NCI-H2107 (cell line): Measurements from ENCODE around the gene DHRS12.

Source experiments
- DNase-seq: peaks from one replicate; lab custom pipeline; 2025; lab: John Stamatoyannopoulos, UW

DHRS12 gene, protein sequence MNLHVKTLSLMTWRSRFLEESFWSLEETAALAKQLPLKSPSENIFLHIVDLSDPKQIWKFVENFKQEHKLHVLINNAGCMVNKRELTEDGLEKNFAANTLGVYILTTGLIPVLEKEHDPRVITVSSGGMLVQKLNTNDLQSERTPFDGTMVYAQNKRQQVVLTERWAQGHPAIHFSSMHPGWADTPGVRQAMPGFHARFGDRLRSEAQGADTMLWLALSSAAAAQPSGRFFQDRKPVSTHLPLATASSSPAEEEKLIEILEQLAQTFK

GRCh38 chr13:51803422-51804294 lies at the start of gene DHRS12:
DHRS12 (minus strand) TSS chr13:51804163; CDS start chr13:51799659, 4,504 bp downstream.
- DNase-seq, result peak; percentile 71

GRCh38 chr13:51849145-51850101 lies 45.5 kb upstream of the DHRS12 start:
- no peak for DNase-seq

- no peak for DNase-seq
These were observed 44.7 kb upstream of the DHRS12 start for GRCh38 chr13:51848674-51849073.

DNA sequence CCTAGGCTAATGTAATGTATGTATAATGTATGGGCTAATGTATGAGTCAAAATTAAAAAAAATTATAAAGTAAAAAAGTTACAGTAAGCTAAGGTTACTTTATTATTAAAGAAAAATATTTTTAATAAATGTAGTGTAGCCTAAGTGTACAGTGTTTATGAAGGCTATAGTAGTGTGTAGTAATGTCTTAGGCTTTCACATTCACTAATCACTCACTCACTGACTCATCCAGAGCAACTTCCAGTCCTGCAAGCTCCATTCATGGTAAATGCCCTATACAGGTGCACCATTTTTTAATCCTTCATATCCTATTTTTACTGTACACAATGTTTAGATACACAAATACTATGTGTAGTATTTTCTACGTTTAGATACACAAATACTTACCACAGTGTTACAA lies 42.8 kb upstream of the DHRS12 start:
- no peak for DNase-seq

GRCh38 chr13:51845574-51846318 lies 41.8 kb upstream of the DHRS12 start:
- no peak for DNase-seq

DNA sequence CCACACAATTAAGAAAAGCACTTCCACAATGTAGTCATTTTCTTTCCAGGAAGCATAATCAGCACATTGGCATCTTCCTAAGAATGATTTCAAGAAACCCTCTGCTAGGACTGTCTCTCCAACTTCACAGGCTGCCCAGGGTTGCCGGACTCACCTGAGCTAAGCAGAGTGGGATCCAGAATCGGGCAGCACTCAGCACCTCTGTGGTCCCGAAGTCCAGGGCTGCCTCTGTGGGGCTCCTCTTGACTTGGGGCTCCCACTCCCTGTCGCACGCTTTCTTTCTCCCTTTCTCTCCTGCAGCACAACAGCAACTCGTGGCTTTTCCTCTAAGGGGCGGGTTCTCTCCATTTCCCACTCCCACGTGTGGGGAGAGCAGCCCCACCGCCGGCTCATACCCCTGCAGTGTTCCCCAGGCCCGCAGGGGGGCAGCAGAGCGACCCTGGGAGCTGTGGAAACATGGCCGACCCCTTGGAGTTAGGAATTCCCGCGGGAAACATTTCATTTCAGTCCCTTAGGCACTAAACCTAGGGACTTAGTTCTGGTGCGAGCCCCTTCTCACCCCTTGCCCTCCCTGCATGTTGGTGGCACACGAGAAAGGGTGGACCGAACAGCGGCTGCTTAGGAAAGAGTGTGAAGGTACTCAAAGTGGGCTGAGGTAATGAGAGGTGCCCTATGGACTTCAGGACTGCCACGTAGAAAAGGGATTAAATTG lies 41.1 kb upstream of the DHRS12 start, which contains the start of gene TMEM272:
TMEM272 (minus strand) TSS at position 316 of the 712 bp plus-strand sequence. CDS start 6,647 bp downstream, outside the sequence.
- peak; percentile 15 for DNase-seq

DNA sequence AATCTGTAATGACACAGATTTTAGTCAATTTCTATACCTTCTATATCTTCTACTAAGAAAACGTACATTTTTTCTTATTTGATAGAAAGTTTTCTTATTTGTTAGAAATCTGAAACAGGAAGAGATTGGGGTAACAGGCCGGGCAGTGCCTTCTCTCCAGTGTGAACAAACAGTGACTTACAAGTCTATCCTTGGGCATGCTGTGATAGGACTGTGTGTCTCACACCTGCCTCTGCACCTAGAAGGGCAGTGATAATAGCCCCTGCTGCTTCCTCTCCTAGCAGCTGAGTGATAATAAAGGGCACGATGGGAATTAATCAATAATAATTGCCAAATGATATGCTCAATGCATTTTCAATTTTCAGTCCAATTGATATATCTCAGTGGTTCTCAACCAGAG lies 39.6 kb upstream of the DHRS12 start:
- no peak for DNase-seq

GRCh38 chr13:51841732-51842131 lies 37.8 kb upstream of the DHRS12 start:
- no peak for DNase-seq

DNA sequence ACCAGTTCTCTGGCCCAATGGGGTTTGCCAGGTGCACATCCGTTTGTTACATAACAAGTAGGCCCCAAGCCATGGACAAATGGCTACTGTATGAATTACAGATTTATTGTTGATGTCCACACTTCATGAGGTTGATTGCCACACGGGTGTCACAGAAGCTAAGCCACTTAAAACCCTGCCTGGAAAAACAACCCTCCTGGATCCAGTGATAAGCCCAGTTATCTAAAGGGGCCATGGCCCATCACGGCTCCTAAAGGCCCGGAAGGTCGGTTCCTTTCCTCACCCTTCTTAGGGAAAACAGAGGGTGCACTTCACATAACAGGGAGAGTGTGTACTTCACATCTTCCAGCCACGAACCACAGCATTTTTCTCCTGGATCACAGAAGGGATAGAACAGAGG lies 37.0 kb upstream of the DHRS12 start:
- no peak for DNase-seq

DNA sequence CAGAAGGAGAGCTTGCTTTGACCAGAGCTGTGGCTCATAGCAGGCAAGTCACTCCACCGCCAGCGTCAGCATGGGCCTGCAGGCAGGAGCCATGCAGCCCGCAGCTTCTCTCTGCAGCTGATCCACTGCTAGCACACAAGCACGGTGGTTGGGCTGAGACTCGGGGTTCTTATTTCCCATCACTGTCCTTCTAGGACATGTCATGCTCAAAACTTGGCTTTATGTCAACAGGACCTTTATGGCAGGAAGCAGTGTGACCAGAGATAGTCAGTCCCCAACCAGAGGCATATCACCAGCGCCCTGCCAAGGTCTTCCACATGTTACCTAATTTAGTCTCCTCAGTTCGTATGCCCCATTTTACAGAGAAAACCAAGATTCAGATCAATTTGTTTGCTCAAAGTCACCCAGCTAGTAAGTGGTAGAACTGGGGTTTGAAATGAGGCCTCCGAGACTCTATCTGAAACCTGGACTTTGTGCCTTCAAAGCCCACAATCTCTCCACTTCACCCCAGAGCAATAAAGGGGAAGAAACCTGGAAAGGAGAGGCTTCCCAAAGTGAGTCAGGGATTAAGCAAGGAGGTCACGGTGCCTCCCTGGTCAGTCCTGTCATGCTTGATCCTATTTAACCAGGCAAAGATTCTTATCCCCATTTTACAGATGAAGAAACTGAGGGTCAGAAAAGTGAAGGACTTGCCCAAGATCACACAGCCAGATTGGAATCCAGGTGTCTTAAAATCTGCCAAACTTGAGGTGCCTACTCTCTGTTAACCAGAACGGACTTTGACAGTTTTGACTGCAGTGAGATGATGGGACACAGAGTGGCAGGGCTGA lies 36.0 kb upstream of the DHRS12 start:
- DNase-seq, result no peak

GRCh38 chr13:51838240-51838846 lies 34.4 kb upstream of the DHRS12 start:
- no peak for DNase-seq

GRCh38 chr13:51837016-51837415 lies 33.1 kb upstream of the DHRS12 start:
- no peak for DNase-seq

GRCh38 chr13:51834581-51835171 lies 30.7 kb upstream of the DHRS12 start:
- no peak for DNase-seq

GRCh38 chr13:51833980-51834379 lies 30.0 kb upstream of the DHRS12 start:
- no peak for DNase-seq

- no peak for DNase-seq
These were observed 28.6 kb upstream of the DHRS12 start for GRCh38 chr13:51832471-51833152.

DNA sequence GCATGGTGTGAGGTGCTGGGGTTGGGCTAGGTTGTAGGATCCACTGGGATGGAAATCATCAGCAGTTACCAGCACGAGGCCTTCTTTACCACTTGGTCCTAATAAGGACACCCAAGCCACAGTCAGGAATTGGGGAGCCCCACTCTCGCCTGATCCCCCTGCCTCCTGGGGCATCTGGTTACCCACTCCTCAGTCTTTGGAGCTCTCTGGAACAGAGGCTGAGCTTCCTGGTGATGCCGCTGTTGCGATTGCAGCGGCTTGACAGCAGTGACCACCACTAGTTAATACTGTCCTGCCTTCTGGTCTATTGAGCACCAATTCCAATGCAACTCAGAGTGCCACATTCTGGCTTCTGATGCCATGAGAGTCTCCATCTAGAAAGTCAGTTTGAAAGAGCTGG lies 27.6 kb upstream of the DHRS12 start:
- DNase-seq, result no peak

DNA sequence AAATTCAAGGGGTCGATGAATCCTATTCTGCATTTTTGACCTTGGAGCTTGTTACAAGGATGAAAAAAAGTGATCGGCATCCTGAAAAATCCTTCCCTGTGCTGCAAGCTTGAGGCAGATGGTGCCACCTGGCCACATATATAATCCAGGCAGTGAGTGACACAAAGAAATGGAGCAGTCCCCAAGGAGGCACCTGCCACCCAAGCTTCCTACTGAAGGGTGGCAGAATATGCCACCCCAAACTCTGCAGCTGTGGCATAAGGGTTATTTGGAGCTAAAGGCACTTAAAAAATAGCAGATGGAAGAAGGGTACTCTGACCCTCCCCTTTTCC lies 25.6 kb upstream of the DHRS12 start:
- no peak for DNase-seq
